Osteoblast (primary cell): ENCODE results near the gene SIX6. TPM values are rescaled to one million over a fixed set of nuclear protein-coding genes. Genes with fewer than 3 reads are reported as not detected.

Experiments used
- DNase-seq: peaks from one replicate; pipeline ENCODE4 v3.0.0; 2011; ENCODE audit warnings: low spot score, mixed read lengths; ENCODE audit not compliant: insufficient read length; ENCODE audit errors: missing footprints
- H2AFZ ChIP-seq: 2 replicates; pipeline ENCODE4 v1.6.0; 2011; ENCODE audit warnings: mild to moderate bottlenecking, low read length
- H3K27ac ChIP-seq: 2 replicates; pipeline ENCODE4 v1.5.1; 2011; ENCODE audit warnings: mild to moderate bottlenecking, low read depth, low read length, moderate library complexity
- H3K27me3 ChIP-seq: 2 replicates; pipeline ENCODE4 v1.6.0; 2012; ENCODE audit warnings: mild to moderate bottlenecking, control low read depth, inconsistent platforms, low read length, moderate library complexity; ENCODE audit not compliant: insufficient read depth
- H3K36me3 ChIP-seq: 2 replicates; pipeline ENCODE4 v1.5.1; 2011; ENCODE audit warnings: mild to moderate bottlenecking, low read length, control low read depth, moderate library complexity; ENCODE audit not compliant: insufficient read depth
- H3K4me1 ChIP-seq: 2 replicates; pipeline ENCODE4 v1.5.1; 2011; ENCODE audit warnings: mild to moderate bottlenecking, low read length, control low read depth, moderate library complexity; ENCODE audit not compliant: insufficient read depth
- H3K4me2 ChIP-seq: 2 replicates; pipeline ENCODE4 v1.6.0; 2011; ENCODE audit warnings: mild to moderate bottlenecking, low read length; ENCODE audit not compliant: insufficient read depth
- H3K4me3 ChIP-seq: fragments of 200-600 bp; sonication (generic); 3 replicates; pipeline ENCODE4 v1.5.1; 2012; ENCODE audit warnings: mild to moderate bottlenecking, low read length, inconsistent platforms; ENCODE audit not compliant: insufficient read depth
- H3K79me2 ChIP-seq: 2 replicates; pipeline ENCODE4 v1.6.0; 2012; ENCODE audit warnings: mild to moderate bottlenecking, low read length, control low read depth, inconsistent platforms; ENCODE audit not compliant: insufficient read depth
- H3K9me3 ChIP-seq: 2 replicates; pipeline ENCODE4 v1.5.1; 2011; ENCODE audit warnings: low read depth, low read length, control low read depth
- H4K20me1 ChIP-seq: 2 replicates; pipeline ENCODE4 v1.6.0; 2012; ENCODE audit warnings: mild to moderate bottlenecking, low read length, control low read depth; ENCODE audit not compliant: insufficient read depth
- CTCF ChIP-seq: IDR thresholded peaks from 2 replicates; pipeline ENCODE4 v1.5.1; 2011; ENCODE audit warnings: mild to moderate bottlenecking, low read depth, low read length, moderate library complexity; ENCODE audit errors: extremely low read depth
- small RNA-seq: library from RNA; depleted of rRNA; stranded (forward); fragments of <200 nt; gene quantifications from one replicate; pipeline ENCODE3, GENCODE V24; 2012
- total RNA-seq: library from RNA; depleted of rRNA; stranded (reverse); fragments of >200 nt; gene quantifications from 2 replicates; pipeline ENCODE4 v1.2.3, GENCODE V29; 2012

The SIX6 gene
- total RNA-seq, 1 donor: not detected

GRCh38 chr14:60537663-60538062 is 28.7 kb downstream of the SIX6 start:
- Histone ChIP-seq H3K9me3 (no peaks in the 10 kb centered on the region), H3K4me2 (no peak overlapping the region), H3K4me3 (no peak overlapping the region), H3K36me3 (no peaks in the 10 kb centered on the region), H3K27me3 (no peaks in the 10 kb centered on the region), H3K27ac (no peak overlapping the region), H2AFZ (no peak overlapping the region), H3K4me1 (no peaks in the 10 kb centered on the region), H3K79me2 (no peaks in the 10 kb centered on the region), H4K20me1 (no peaks in the 10 kb centered on the region)
- TF ChIP-seq CTCF: no peak
- DNase-seq: no peak

- no peak for TF ChIP-seq CTCF
- Histone ChIP-seq H3K4me3 (no peak overlapping the region), H3K4me2 (no peak overlapping the region), H3K36me3 (no peaks in the 10 kb centered on the region), H3K27ac (no peak overlapping the region), H3K9me3 (no peaks in the 10 kb centered on the region), H3K27me3 (no peaks in the 10 kb centered on the region), H2AFZ (no peak overlapping the region), H3K4me1 (no peaks in the 10 kb centered on the region), H4K20me1 (no peaks in the 10 kb centered on the region), H3K79me2 (no peaks in the 10 kb centered on the region)
- no peak for DNase-seq
Measured at GRCh38 chr14:60544659-60545058, 35.7 kb downstream of the SIX6 start.

- Histone ChIP-seq H3K4me3 (no peak overlapping the region), H3K79me2 (no peaks in the 10 kb centered on the region), H4K20me1 (no peaks in the 10 kb centered on the region), H3K4me2 (no peak overlapping the region), H3K27ac (no peak overlapping the region), H3K9me3 (no peaks in the 10 kb centered on the region), H2AFZ (no peak overlapping the region), H3K4me1 (peaks cover 6% of the 10 kb centered on the region), H3K27me3 (peaks cover 5% of the 10 kb centered on the region), H3K36me3 (no peaks in the 10 kb centered on the region)
- TF ChIP-seq CTCF: no peak
- no peak for DNase-seq
Measured at GRCh38 chr14:60553808-60554207, 44.9 kb downstream of the SIX6 start.

- DNase-seq: peak; percentile 65
- Histone ChIP-seq H3K79me2 (no peaks in the 10 kb centered on the region), H3K27me3 (no peaks in the 10 kb centered on the region), H3K4me2 (peak overlapping the region; percentile 15), H4K20me1 (no peaks in the 10 kb centered on the region), H3K4me3 (no peak overlapping the region), H3K4me1 (peaks cover 41% of the 10 kb centered on the region), H2AFZ (no peak overlapping the region), H3K27ac (no peak overlapping the region), H3K36me3 (no peaks in the 10 kb centered on the region), H3K9me3 (no peaks in the 10 kb centered on the region)
- peak; percentile 87 for TF ChIP-seq CTCF
Measured at GRCh38 chr14:60561845-60562746, 53.1 kb downstream of the SIX6 start.

Small RNA genes within 50 kb of the gene (small RNA-seq; reads per million reads assigned to genes)
- not detected for gene AL049874.4

Other genes with a start within 250 kb of the SIX6 start
- 0.29 and 0.72 TPM in 2 replicates for gene C14orf39, start 23.1 kb upstream of the SIX6 start, total RNA-seq
- gene SIX1, start 140.3 kb downstream of the SIX6 start, total RNA-seq: 18.1 and 21.5 TPM in 2 replicates
- 14.5 and 15.6 TPM in 2 replicates for gene SIX4, start 215.2 kb downstream of the SIX6 start, total RNA-seq
- 51.4 and 57.2 TPM in 2 replicates for gene MNAT1, start 225.6 kb downstream of the SIX6 start, total RNA-seq